HepG2 (cell line): ENCODE results near the gene ABCC3. TPM values are rescaled to one million over a fixed set of nuclear protein-coding genes. Genes with fewer than 3 reads are reported as not detected.
A peak's percentile ranks its signal among the peaks of the same experiment; 100 is the strongest.

Source experiments
- AKAP8 ChIP-seq: sonication (generic); formaldehyde crosslinking; IDR thresholded peaks from 2 replicates; pipeline ENCODE4 v1.5.1; 2020; ENCODE audit warnings: mild to moderate bottlenecking, missing genetic modification reagents
- ATRX ChIP-seq: sonication (generic); formaldehyde crosslinking; IDR thresholded peaks from 2 replicates; pipeline ENCODE4 v1.4.0; 2020; ENCODE audit warnings: missing genetic modification reagents, borderline replicate concordance
- BRD4 ChIP-seq: sonication (generic); formaldehyde crosslinking; IDR thresholded peaks from 2 replicates; pipeline ENCODE4 v1.4.0; 2020; ENCODE audit warnings: missing genetic modification reagents
- BRF2 ChIP-seq: sonication (generic); formaldehyde crosslinking; IDR thresholded peaks from 2 replicates; pipeline ENCODE4 v1.8.1; 2022; ENCODE audit warnings: mild to moderate bottlenecking, missing genetic modification reagents
- FOSL2 ChIP-seq: sonication (generic); formaldehyde crosslinking; IDR thresholded peaks from 2 replicates; pipeline ENCODE4 v1.4.0; 2020; ENCODE audit warnings: missing genetic modification reagents
- HNRNPL ChIP-seq: fragments of 200-400 bp; formaldehyde crosslinking; IDR thresholded peaks from 2 replicates; pipeline ENCODE4 v1.6.1; 2017; ENCODE audit warnings: mild to moderate bottlenecking, low read depth, low read length
- IKZF1 ChIP-seq: fragments of 450-650 bp; IDR thresholded peaks from 2 replicates; pipeline ENCODE4 v1.7.1; 2016
- PBX2 ChIP-seq: IDR thresholded peaks from 2 replicates; pipeline ENCODE4 v1.6.1; 2016; ENCODE audit warnings: control low read depth
- POLR2A ChIP-seq, 2 experiments: IDR thresholded peaks; 2 replicates each; pipeline ENCODE4 v1.6.1; 2011; ENCODE audit warnings: low read depth in 2 of 2, low read length in 2 of 2, mild to moderate bottlenecking in 1 of 2, moderate library complexity in 1 of 2; ENCODE audit not compliant: insufficient read depth in 1 of 2
- PRMT3 ChIP-seq: sonication (generic); formaldehyde crosslinking; IDR thresholded peaks from 2 replicates; pipeline ENCODE4 v1.8.1; 2022; ENCODE audit warnings: low read depth, mild to moderate bottlenecking, moderate library complexity, missing genetic modification reagents, borderline replicate concordance
- SKIL ChIP-seq: sonication (generic); formaldehyde crosslinking; IDR thresholded peaks from 2 replicates; pipeline ENCODE4 v1.8.0; 2022; ENCODE audit warnings: missing genetic modification reagents, mild to moderate bottlenecking, moderate library complexity, borderline replicate concordance
- SMAD1 ChIP-seq: sonication (generic); formaldehyde crosslinking; IDR thresholded peaks from 2 replicates; pipeline ENCODE4 v1.4.0; 2020; ENCODE audit warnings: missing genetic modification reagents, low read depth, mild to moderate bottlenecking, borderline replicate concordance
- TARDBP ChIP-seq: sonication (generic); formaldehyde crosslinking; IDR thresholded peaks from 2 replicates; pipeline ENCODE4 v1.8.0; 2022; ENCODE audit warnings: mild to moderate bottlenecking, missing genetic modification reagents
- ZBTB2 ChIP-seq: sonication (generic); formaldehyde crosslinking; IDR thresholded peaks from 2 replicates; pipeline ENCODE4 v1.8.0; 2022; ENCODE audit warnings: low read depth, missing genetic modification reagents
- ZFYVE20 ChIP-seq: sonication (generic); formaldehyde crosslinking; IDR thresholded peaks from 2 replicates; pipeline ENCODE4 v1.8.0; 2023; ENCODE audit warnings: low read depth, mild to moderate bottlenecking, moderate library complexity, missing genetic modification reagents, borderline replicate concordance
- ZNF12 ChIP-seq: sonication (generic); formaldehyde crosslinking; IDR thresholded peaks from 2 replicates; pipeline ENCODE4 v1.5.0; 2020; ENCODE audit warnings: missing genetic modification reagents
- ZNF18 ChIP-seq: sonication (generic); formaldehyde crosslinking; IDR thresholded peaks from 2 replicates; pipeline ENCODE4 v1.8.0; 2022; ENCODE audit warnings: mild to moderate bottlenecking, missing genetic modification reagents; ENCODE audit not compliant: insufficient replicate concordance
- ZNF317 ChIP-seq: sonication (generic); formaldehyde crosslinking; IDR thresholded peaks from 2 replicates; pipeline ENCODE4 v1.5.0; 2020; ENCODE audit warnings: mild to moderate bottlenecking, missing genetic modification reagents
- ZNF354B ChIP-seq: sonication (generic); formaldehyde crosslinking; IDR thresholded peaks from 2 replicates; pipeline ENCODE4 v1.8.0; 2022; ENCODE audit warnings: mild to moderate bottlenecking, missing genetic modification reagents
- ZNF605 ChIP-seq: sonication (generic); formaldehyde crosslinking; IDR thresholded peaks from 2 replicates; pipeline ENCODE4 v1.8.0; 2022; ENCODE audit warnings: mild to moderate bottlenecking, missing genetic modification reagents
- ZNF691 ChIP-seq: sonication (generic); formaldehyde crosslinking; IDR thresholded peaks from 2 replicates; pipeline ENCODE4 v1.4.0; 2020; ENCODE audit warnings: missing genetic modification reagents, low read depth, mild to moderate bottlenecking, borderline replicate concordance
- ZNF879 ChIP-seq: sonication (generic); formaldehyde crosslinking; IDR thresholded peaks from 2 replicates; pipeline ENCODE4 v1.8.1; 2023; ENCODE audit warnings: missing genetic modification reagents
- polyA plus RNA-seq, 8 experiments: library from polyadenylated mRNA; depleted of rRNA in 3 of 8; stranded (reverse) in 7 of 8; unstranded in 1 of 8; fragments of >200 nt; fragmentation: Illumina TruSeq in 4 of 8; extraction: Trizol in 4 of 8; gene quantifications; 2 replicates each; pipeline versions ENCODE4 v1.2.1 to v1.2.3, GENCODE V29; 2011 to 2016; ENCODE audit warnings: low read depth in 4 of 8, missing spikeins in 1 of 8, mixed read lengths in 1 of 8; ENCODE audit not compliant: insufficient read depth in 1 of 8
- total RNA-seq, 5 experiments: library from RNA; depleted of rRNA; stranded (reverse); fragments of >200 nt; fragmentation: Illumina TruSeq; extraction: Trizol; gene quantifications; 2 replicates each; pipeline ENCODE4 v1.2.3, GENCODE V29; 2016; ENCODE audit warnings: low read depth in 1 of 5

The ABCC3 gene
- total and polyA plus RNA-seq, 2 of the 13 experiments (the other 11 are each of a cell fraction or from before 2014, with no cell fraction given): 25.2 to 50.7 TPM

- no peak for TF ChIP-seq SMAD1
- no peak for TF ChIP-seq ATRX (CRISPR knock-in tag)
- TF ChIP-seq FOSL2 (CRISPR knock-in tag): peak; percentile 50
- TF ChIP-seq ZNF691 (CRISPR knock-in tag): no peak
- no peak for TF ChIP-seq ZNF18 (CRISPR knock-in tag)
- peak; percentile 73; the same call in 1 of the 2 replicates for TF ChIP-seq HNRNPL
- TF ChIP-seq PBX2 (CRISPR knock-in tag): no peak
- TF ChIP-seq ZNF12 (CRISPR knock-in tag): peak; percentile 77; the same call in 1 of the 2 replicates
- TF ChIP-seq POLR2A (IDR thresholded peaks at IDR 0.05; ENCODE audit: insufficient read depth in 1 of 2, low read depth in 2 of 2, low read length in 2 of 2): no peak
- no peak for TF ChIP-seq PRMT3 (CRISPR knock-in tag)
- no peak for TF ChIP-seq ZBTB2 (CRISPR knock-in tag)
- TF ChIP-seq ZNF879 (CRISPR knock-in tag): no peak
- peak; percentile 65; the same call in 1 of the 2 replicates for TF ChIP-seq BRD4 (CRISPR knock-in tag)
- no peak for TF ChIP-seq IKZF1
- TF ChIP-seq BRF2 (CRISPR knock-in tag): 0 out of 2 replicates have a peak, but pooled peaks have one; percentile 23
- TF ChIP-seq ZNF354B: no peak
- no peak for TF ChIP-seq ZNF605
- TF ChIP-seq ZNF317 (CRISPR knock-in tag): no peak
- no peak for TF ChIP-seq ZFYVE20 (CRISPR knock-in tag)
- TF ChIP-seq AKAP8: no peak
- TF ChIP-seq SKIL (CRISPR knock-in tag): no peak
- TF ChIP-seq TARDBP: peak; percentile 65; the same call in 1 of the 2 replicates
Observed at GRCh38 chr17:50626037-50626574, 8.6 kb upstream of the ABCC3 start (continued).
